Placental pericyte (primary cell): ENCODE measurements around the gene HABP2. TPM values are rescaled to one million over a fixed set of nuclear protein-coding genes. Genes with fewer than 3 reads are reported as not detected.

Experiments used
- total RNA-seq: library from RNA; depleted of rRNA; stranded (reverse); fragments of >200 nt; gene quantifications from 2 replicates; pipeline ENCODE4 v1.2.3, GENCODE V29; 2012

HABP2 gene
- total RNA-seq = not detected in 2 replicates

GRCh38 chr10:113552701-113553100 is at the start of gene HABP2:
Gene HABP2, plus strand, starts transcription at chr10:113553053. Its CDS starts 69 bp downstream, at chr10:113553122.

Other genes starting within 250 kb of the HABP2 start
- not detected in 2 replicates for gene NRAP, start 111.0 kb downstream of the HABP2 start, total RNA-seq
- gene CASP7, start 126.9 kb downstream of the HABP2 start, total RNA-seq = 13.1 and 34.8 TPM in 2 replicates
- under 0.01 TPM in 1 of 2 replicates, not detected in the other for gene PLEKHS1, start 198.6 kb downstream of the HABP2 start, total RNA-seq